OCI-M2 (cell line): ENCODE data around the gene LRP10.
A peak's percentile ranks its signal among the peaks of the same experiment; 100 is the strongest.

Experiments
- DNase-seq: peaks from one replicate; lab custom pipeline; 2025; ENCODE audit not compliant: unreplicated experiment; lab: John Stamatoyannopoulos, UW

Gene LRP10

GRCh38 chr14:22864979-22865378 lies 6.6 kb upstream of the LRP10 start:
- no peak for DNase-seq

- no peak for DNase-seq
Observed at GRCh38 chr14:22865424-22866405, 5.8 kb upstream of the LRP10 start.

- no peak for DNase-seq
Observed at GRCh38 chr14:22866874-22867273, 4.7 kb upstream of the LRP10 start.

- DNase-seq = no peak
Observed at GRCh38 chr14:22870811-22871223, 723 bp upstream of the LRP10 start.

- DNase-seq = peak; percentile 69
Observed at GRCh38 chr14:22872033-22872832, 693 bp downstream of the LRP10 start.

GRCh38 chr14:22872833-22873520 lies 1.4 kb downstream of the LRP10 start:
- no peak for DNase-seq

GRCh38 chr14:22875003-22875747 lies 3.6 kb downstream of the LRP10 start:
- DNase-seq = no peak

- DNase-seq = no peak
Observed at GRCh38 chr14:22875748-22876319, 4.3 kb downstream of the LRP10 start.

- DNase-seq = no peak
Observed at GRCh38 chr14:22877000-22877501, 5.5 kb downstream of the LRP10 start.

GRCh38 chr14:22878271-22879246 lies 7.0 kb downstream of the LRP10 start:
- no peak for DNase-seq

- no peak for DNase-seq
Observed at GRCh38 chr14:22882064-22882463, 10.5 kb downstream of the LRP10 start.

- DNase-seq = no peak
Observed at GRCh38 chr14:22882529-22883172, 11.1 kb downstream of the LRP10 start.

- no peak for DNase-seq
Observed at GRCh38 chr14:22883173-22883976, 11.8 kb downstream of the LRP10 start, which contains the start of gene REM2. TSS of gene REM2 (plus strand) at chr14:22883222. CDS start at chr14:22883288, 66 bp downstream.

- DNase-seq = no peak
Observed at GRCh38 chr14:22884076-22884737, 12.7 kb downstream of the LRP10 start.

GRCh38 chr14:22884738-22885523 lies 13.4 kb downstream of the LRP10 start:
- DNase-seq = no peak

GRCh38 chr14:22885975-22886374 lies 14.4 kb downstream of the LRP10 start:
- DNase-seq = no peak
